ENCODE data around the gene HSF5.

GRCh38 chr17:58385359-58385899 is 102.8 kb downstream of the HSF5 start:
- no peak for TF ChIP-seq CTCF (IDR thresholded peaks at IDR 0.05)
- no peak for TF ChIP-seq POLR2AphosphoS5 (IDR thresholded peaks at IDR 0.05)
- TF ChIP-seq POLR2A (IDR thresholded peaks at IDR 0.05), result no peak
- TF ChIP-seq EP300 (IDR thresholded peaks at IDR 0.05), result no peak

All from upper lobe of left lung (tissue), 4 donors.